Cerebellar cortex (tissue), 1 donor: ENCODE data around the gene MYPN.
"Not testable (repeated sequence)": the region's sequence is repeated elsewhere in the genome, so short reads cannot be mapped to it uniquely, and the experiment has no call there.

Experiments
- DNase-seq: peaks from one replicate; pipeline ENCODE4 v3.0.0-alpha.2; 2015; ENCODE audit warnings: low spot score

The MYPN gene

GRCh38 chr10:68109331-68109730 lies at the start of gene MYPN:
TSS of gene MYPN (plus strand) at chr10:68109488. CDS start at chr10:68121439, 11,951 bp downstream.
- DNase-seq: no peak

- no peak for DNase-seq
These were observed 42.3 kb upstream of the MYPN start for GRCh38 chr10:68067029-68067428.

- DNase-seq: no peak
These were observed 41.8 kb upstream of the MYPN start for GRCh38 chr10:68067508-68067907.

- DNase-seq: no peak
These were observed 35.7 kb upstream of the MYPN start for GRCh38 chr10:68073631-68074030.

GRCh38 chr10:68074031-68074774 lies 35.1 kb upstream of the MYPN start:
- DNase-seq: peak; percentile 44

GRCh38 chr10:68074775-68075549 lies 34.3 kb upstream of the MYPN start, which contains the start of gene HERC4:
TSS of gene HERC4 (minus strand) at chr10:68075283. CDS start at chr10:68073108, 2,175 bp downstream.
- peak; percentile 92 for DNase-seq

GRCh38 chr10:68075550-68076004 lies 33.7 kb upstream of the MYPN start:
- DNase-seq: no peak

- DNase-seq: not testable (repeated sequence)
These were observed 33.2 kb upstream of the MYPN start for GRCh38 chr10:68076081-68076480.

- no peak for DNase-seq
These were observed 32.3 kb upstream of the MYPN start for GRCh38 chr10:68077026-68077425.

- no peak for DNase-seq
These were observed 29.9 kb upstream of the MYPN start for GRCh38 chr10:68079434-68079833.

- DNase-seq: no peak
These were observed 28.3 kb upstream of the MYPN start for GRCh38 chr10:68080853-68081431.

- DNase-seq: no peak
These were observed 27.4 kb upstream of the MYPN start for GRCh38 chr10:68081916-68082315.

GRCh38 chr10:68082872-68083271 lies 26.4 kb upstream of the MYPN start:
- DNase-seq: no peak

- no peak for DNase-seq
These were observed 25.3 kb upstream of the MYPN start for GRCh38 chr10:68083953-68084352.

GRCh38 chr10:68084469-68084868 lies 24.8 kb upstream of the MYPN start:
- DNase-seq: no peak

GRCh38 chr10:68086011-68086410 lies 23.3 kb upstream of the MYPN start:
- no peak for DNase-seq

GRCh38 chr10:68086910-68087684 lies 22.2 kb upstream of the MYPN start:
- DNase-seq: no peak

- DNase-seq: no peak
These were observed 21.4 kb upstream of the MYPN start for GRCh38 chr10:68087685-68088401.

GRCh38 chr10:68088740-68089139 lies 20.5 kb upstream of the MYPN start:
- no peak for DNase-seq

- DNase-seq: no peak
These were observed 18.7 kb upstream of the MYPN start for GRCh38 chr10:68090586-68090985.

GRCh38 chr10:68092512-68092911 lies 16.8 kb upstream of the MYPN start:
- DNase-seq: no peak
